Fibroblast of lung (primary cell): ENCODE data around the gene IFNL1. TPM values are rescaled to one million over a fixed set of nuclear protein-coding genes. Genes with fewer than 3 reads are reported as not detected.
"Not testable (repeated sequence)": the region's sequence is repeated elsewhere in the genome, so short reads cannot be mapped to it uniquely, and the experiment has no call there.

Experiments used
- DNase-seq, 2 donors: peaks; one replicate each; pipeline versions ENCODE4 v3.0.0 to v3.0.0-alpha.2; 2010; ENCODE audit warnings: low read depth in 2 of 2
- H2AFZ ChIP-seq: 2 replicates; pipeline ENCODE4 v1.5.1; 2012; ENCODE audit warnings: low read length, control low read depth, inconsistent platforms
- H3K27ac ChIP-seq: 2 replicates; pipeline ENCODE4 v1.5.1; 2011; ENCODE audit warnings: low read length, control low read depth; ENCODE audit not compliant: insufficient read depth
- H3K27me3 ChIP-seq: 2 replicates; pipeline ENCODE4 v1.5.1; 2011; ENCODE audit warnings: mild to moderate bottlenecking, low read length; ENCODE audit not compliant: control insufficient read depth, insufficient read depth
- H3K36me3 ChIP-seq: 2 replicates; pipeline ENCODE4 v1.5.1; 2011; ENCODE audit warnings: low read length; ENCODE audit not compliant: control insufficient read depth, insufficient read depth
- H3K4me1 ChIP-seq: 2 replicates; pipeline ENCODE4 v1.5.1; 2011; ENCODE audit warnings: low read length; ENCODE audit not compliant: control insufficient read depth, insufficient read depth; ENCODE audit errors: extremely low read depth
- H3K4me2 ChIP-seq: 2 replicates; pipeline ENCODE4 v1.5.1; 2011; ENCODE audit warnings: low read length, control low read depth; ENCODE audit not compliant: insufficient read depth; ENCODE audit errors: extremely low read depth
- H3K4me3 ChIP-seq, 4 experiments: fragments of 200-600 bp in 1 of 4; sonication (generic) in 1 of 4; replicated peaks in 1 of 4; 2 replicates each; pipeline ENCODE4 v1.5.1; 2011 to 2016; ENCODE audit warnings: low read length in 4 of 4, low read depth in 3 of 4, mild to moderate bottlenecking in 3 of 4, control low read depth in 2 of 4, inconsistent platforms in 1 of 4, mixed read lengths in 1 of 4; ENCODE audit not compliant: insufficient read depth in 1 of 4; ENCODE audit errors: control extremely low read depth in 1 of 4
- H3K79me2 ChIP-seq: 2 replicates; pipeline ENCODE4 v1.5.1; 2012; ENCODE audit warnings: mild to moderate bottlenecking, low read length, inconsistent platforms; ENCODE audit not compliant: control insufficient read depth, insufficient read depth
- H3K9ac ChIP-seq: 2 replicates; pipeline ENCODE4 v1.5.1; 2011; ENCODE audit warnings: mild to moderate bottlenecking, low read length, control low read depth; ENCODE audit not compliant: insufficient read depth
- H3K9me3 ChIP-seq: 2 replicates; pipeline ENCODE4 v1.5.1; 2012; ENCODE audit warnings: low read depth, low read length; ENCODE audit not compliant: control insufficient read depth, insufficient read depth
- H4K20me1 ChIP-seq: 2 replicates; pipeline ENCODE4 v1.5.1; 2011; ENCODE audit warnings: low read length; ENCODE audit not compliant: control insufficient read depth, insufficient read depth; ENCODE audit errors: extremely low read depth
- EZH2 ChIP-seq: IDR thresholded peaks from 2 replicates; pipeline ENCODE4 v1.5.1; 2012; ENCODE audit warnings: low read length, control low read depth, mild to moderate bottlenecking; ENCODE audit errors: missing control alignments
- polyA plus RNA-seq, 2 donors: library from polyadenylated mRNA; depleted of rRNA in 1 of 2; stranded (reverse) in 1 of 2; unstranded in 1 of 2; fragments of >200 nt; gene quantifications; 2 replicates each; pipeline ENCODE4 v1.2.1, GENCODE V29; 2011 to 2012; ENCODE audit warnings: missing spikeins in 1 of 2
- total RNA-seq: library from RNA; depleted of rRNA; stranded (reverse); fragments of >200 nt; gene quantifications from 2 replicates; pipeline ENCODE4 v1.2.1, GENCODE V29; 2014
- TF ChIP-seq, protein P1 (sequence below), 2 donors: IDR thresholded peaks in 1 of 2; conservative IDR thresholded peaks in 1 of 2; 1 replicate in 1 of 2; 2 replicates in 1 of 2; pipeline ENCODE4 v1.5.1; 2011 to 2012; ENCODE audit warnings: low read length in 2 of 2, control low read depth in 1 of 2, inconsistent platforms in 1 of 2, low read depth in 1 of 2, mild to moderate bottlenecking in 1 of 2

IFNL1 gene
- total and polyA plus RNA-seq, 2 donors (not counting 1 experiment from before 2014, with no cell fraction given): not detected

DNA sequence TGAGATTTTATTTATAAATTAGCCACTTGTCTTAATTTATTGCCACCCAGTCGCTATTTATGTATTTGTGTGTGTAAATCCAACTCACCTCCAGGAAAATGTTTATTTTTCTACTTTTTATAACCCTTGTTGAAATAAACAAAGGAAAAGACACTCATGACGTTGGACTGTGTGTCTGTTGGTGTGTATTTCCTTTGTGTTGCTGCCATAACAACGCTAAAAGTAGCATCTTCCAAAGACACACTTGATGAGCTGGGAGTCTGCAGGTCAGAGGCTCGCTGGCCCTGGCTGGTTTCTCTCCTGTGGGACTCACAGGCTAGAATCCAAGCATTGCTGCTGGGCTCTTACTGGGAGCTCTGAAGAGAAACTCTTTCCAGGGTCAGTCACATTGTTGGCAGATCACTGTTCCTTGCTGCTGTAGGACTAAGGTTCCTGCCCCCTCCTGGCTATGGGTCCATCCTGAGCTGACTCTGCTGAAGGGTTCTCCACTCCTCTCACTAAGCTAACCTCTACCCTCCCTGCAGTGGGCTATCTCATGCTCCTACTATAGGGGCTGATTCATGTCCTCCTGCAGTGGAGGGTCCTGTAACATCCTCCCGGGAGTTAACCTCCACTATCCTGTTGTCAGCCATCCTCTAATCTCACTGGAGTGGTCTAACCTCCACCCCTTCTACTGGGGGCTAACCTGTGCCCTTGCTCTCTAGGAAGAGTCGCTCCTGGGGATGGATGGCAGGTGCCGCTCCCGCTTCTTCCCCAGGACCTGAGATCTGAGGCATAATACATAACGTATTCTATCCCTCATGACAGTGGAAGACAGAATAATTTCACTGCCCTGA is 26.0 kb upstream of the IFNL1 start:
- Histone ChIP-seq H3K9me3 (no peaks in the 10 kb centered on the region), H3K36me3 (no peaks in the 10 kb centered on the region), H3K79me2 (no peaks in the 10 kb centered on the region), H4K20me1 (no peaks in the 10 kb centered on the region), H2AFZ (no peak overlapping the region), H3K4me2 (no peak overlapping the region), H3K27ac (no peak overlapping the region), H3K4me3 (no peak overlapping the region), H3K9ac (no peak overlapping the region), H3K27me3 (peaks cover 9% of the 10 kb centered on the region), H3K4me1 (no peaks in the 10 kb centered on the region)
- DNase-seq: no peak
- no peak for TF ChIP-seq EZH2
- TF ChIP-seq, protein P1, sequence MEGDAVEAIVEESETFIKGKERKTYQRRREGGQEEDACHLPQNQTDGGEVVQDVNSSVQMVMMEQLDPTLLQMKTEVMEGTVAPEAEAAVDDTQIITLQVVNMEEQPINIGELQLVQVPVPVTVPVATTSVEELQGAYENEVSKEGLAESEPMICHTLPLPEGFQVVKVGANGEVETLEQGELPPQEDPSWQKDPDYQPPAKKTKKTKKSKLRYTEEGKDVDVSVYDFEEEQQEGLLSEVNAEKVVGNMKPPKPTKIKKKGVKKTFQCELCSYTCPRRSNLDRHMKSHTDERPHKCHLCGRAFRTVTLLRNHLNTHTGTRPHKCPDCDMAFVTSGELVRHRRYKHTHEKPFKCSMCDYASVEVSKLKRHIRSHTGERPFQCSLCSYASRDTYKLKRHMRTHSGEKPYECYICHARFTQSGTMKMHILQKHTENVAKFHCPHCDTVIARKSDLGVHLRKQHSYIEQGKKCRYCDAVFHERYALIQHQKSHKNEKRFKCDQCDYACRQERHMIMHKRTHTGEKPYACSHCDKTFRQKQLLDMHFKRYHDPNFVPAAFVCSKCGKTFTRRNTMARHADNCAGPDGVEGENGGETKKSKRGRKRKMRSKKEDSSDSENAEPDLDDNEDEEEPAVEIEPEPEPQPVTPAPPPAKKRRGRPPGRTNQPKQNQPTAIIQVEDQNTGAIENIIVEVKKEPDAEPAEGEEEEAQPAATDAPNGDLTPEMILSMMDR (conservative IDR thresholded peaks at IDR 0.05 in 1 of 2, IDR thresholded peaks at IDR 0.05 in 1 of 2; ENCODE audit: low read depth in 1 of 2, low read length in 2 of 2): no peak

DNA sequence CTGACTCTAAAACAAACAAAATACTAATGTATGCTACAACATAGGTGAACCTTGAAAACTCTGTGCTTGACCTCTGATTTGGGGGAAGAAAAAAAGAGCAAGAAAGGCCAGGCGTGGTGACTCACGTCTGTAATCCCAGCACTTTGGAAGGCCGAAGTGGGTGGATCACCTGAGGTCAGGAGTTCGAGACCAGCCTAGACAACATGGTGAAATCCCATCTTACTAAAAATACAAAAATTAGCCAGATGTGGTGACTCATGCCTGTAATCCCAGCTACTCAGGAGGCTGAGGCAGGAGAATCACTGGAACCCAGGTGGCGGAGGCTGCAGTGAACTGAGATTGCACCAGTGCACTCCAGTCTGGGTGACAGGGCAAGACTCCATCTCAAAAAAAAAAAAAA is 22.3 kb upstream of the IFNL1 start:
- H3K4me1 ChIP-seq, DNase-seq: not testable (repeated sequence)

DNA sequence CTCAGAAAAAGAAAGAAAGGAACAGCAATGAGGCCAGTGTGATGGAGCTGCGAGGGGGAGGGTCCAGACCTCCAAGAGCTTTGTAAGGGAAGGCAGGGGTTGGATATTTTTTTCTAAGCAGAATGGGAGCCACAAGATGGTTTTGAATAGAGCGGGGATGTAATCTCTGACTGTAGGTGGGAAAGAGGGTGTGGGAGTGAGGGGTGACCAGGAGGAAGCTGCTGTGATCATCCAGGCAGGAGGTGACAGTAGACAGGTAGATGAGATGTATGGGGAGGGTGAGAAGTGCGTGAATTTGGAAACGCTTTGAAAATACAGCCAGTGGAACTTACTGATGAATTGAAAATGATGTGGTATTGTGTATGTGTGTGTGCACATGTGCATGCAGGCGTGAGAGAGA is 20.6 kb upstream of the IFNL1 start:
- Histone ChIP-seq H3K4me3 (no peak overlapping the region), H3K27ac (no peak overlapping the region), H3K79me2 (no peaks in the 10 kb centered on the region), H3K4me2 (no peak overlapping the region), H3K27me3 (peaks cover 2% of the 10 kb centered on the region), H3K9me3 (no peaks in the 10 kb centered on the region), H4K20me1 (no peaks in the 10 kb centered on the region), H3K36me3 (no peaks in the 10 kb centered on the region), H3K4me1 (no peaks in the 10 kb centered on the region), H2AFZ (no peak overlapping the region), H3K9ac (no peak overlapping the region)
- no peak for DNase-seq
- TF ChIP-seq EZH2: no peak
- TF ChIP-seq, protein P1 (conservative IDR thresholded peaks at IDR 0.05 in 1 of 2, IDR thresholded peaks at IDR 0.05 in 1 of 2; ENCODE audit: low read depth in 1 of 2, low read length in 2 of 2): no peak

More for the DNA sequence above, 22.3 kb upstream of the IFNL1 start:
- H3K9ac ChIP-seq, H3K9me3 ChIP-seq, H3K4me3 ChIP-seq, H3K27ac ChIP-seq, H4K20me1 ChIP-seq, H3K4me2 ChIP-seq, H3K79me2 ChIP-seq, H3K27me3 ChIP-seq, H3K36me3 ChIP-seq, H2AFZ ChIP-seq: not testable (repeated sequence)
